ENCODE measurements around the gene TIPARP.
"Not testable (repeated sequence)": the region's sequence is repeated elsewhere in the genome, so short reads cannot be mapped to it uniquely, and the experiment has no call there.

TIPARP gene

GRCh38 chr3:156676768-156677479 is 2.5 kb downstream of the TIPARP start:
- no peak for DNase-seq (ENCODE audit: low spot score)

DNA sequence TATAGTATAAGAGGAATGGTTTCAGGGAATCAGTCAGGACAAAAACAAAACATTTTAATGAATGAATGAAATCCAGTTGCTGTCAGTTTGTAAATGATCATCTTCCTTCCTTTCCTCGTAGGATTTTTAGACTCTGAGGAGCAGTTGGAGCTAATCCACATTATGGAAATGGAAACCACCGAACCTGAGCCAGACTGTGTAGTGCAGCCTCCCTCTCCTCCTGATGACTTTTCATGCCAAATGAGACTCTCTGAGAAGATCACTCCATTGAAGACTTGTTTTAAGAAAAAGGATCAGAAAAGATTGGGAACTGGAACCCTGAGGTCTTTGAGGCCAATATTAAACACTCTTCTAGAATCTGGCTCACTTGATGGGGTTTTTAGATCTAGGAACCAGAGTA is 3.1 kb downstream of the TIPARP start:
- no peak for DNase-seq (ENCODE audit: low spot score)

DNA sequence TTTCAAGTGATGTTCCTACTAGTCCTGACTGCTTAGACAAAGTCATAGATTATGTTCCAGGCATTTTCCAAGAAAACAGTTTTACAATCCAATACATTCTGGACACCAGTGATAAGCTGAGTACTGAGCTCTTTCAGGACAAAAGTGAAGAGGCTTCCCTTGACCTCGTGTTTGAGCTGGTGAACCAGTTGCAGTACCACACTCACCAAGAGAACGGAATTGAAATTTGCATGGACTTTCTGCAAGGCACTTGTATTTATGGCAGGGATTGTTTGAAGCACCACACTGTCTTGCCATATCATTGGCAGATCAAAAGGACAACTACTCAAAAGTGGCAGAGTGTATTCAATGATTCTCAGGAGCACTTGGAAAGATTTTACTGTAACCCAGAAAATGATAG is 3.8 kb downstream of the TIPARP start:
- DNase-seq (ENCODE audit: low spot score), result no peak

DNA sequence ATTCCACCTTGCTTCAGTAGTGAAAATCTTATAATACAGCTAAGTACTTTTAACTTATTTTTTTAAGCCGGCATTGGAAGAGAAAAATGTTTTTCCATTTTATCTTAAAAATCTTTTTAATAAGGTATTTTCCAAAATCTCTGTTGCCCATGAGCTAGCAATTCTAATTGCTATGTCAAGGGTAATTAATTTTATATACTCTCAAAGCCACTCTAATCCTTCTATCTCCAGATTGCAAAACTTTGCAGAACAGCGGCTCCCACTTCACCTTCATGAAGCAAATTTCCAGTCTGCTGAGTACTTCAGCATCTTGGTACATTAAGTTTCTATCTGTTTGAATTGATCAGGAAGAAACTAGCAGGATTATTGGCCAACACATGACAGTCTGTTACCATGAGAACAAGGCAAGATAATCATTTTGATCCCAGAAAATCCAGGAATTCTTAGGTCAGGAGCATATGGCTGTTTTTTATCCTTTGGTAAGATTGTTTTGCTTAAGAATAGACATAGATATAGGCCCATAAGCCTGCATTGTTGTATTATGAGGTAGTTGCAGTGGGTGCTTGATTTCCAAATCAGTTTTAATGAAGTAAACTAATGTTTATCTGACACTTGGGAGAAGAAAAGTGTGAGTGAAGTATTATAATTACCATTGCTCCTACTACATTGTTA is 6.0 kb downstream of the TIPARP start:
- peak; percentile 26 for DNase-seq (ENCODE audit: low spot score)

GRCh38 chr3:156681002-156681401 is 6.6 kb downstream of the TIPARP start:
- peak; percentile 39 for DNase-seq (ENCODE audit: low spot score)

DNA sequence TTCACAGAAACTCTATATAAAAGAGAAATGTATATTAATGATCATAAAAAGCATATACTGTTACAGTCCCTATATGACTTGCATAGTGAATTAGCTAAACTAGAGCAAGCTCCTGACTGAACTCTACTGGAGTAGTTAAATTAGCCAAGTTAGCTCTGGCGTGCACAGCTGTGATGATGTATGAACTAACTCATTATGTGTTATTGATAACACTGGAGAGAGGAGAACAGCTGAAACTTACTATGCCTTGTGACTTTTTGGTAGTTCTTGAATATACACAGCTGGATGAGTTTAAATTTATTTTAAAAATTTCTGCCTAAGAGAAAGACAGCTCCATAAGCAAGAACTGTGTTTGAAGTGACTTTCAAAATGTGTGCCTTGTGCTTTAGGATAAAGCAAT is 8.1 kb downstream of the TIPARP start:
- DNase-seq (ENCODE audit: low spot score), result no peak

GRCh38 chr3:156682963-156683362 is 8.6 kb downstream of the TIPARP start:
- DNase-seq (ENCODE audit: low spot score), result no peak

DNA sequence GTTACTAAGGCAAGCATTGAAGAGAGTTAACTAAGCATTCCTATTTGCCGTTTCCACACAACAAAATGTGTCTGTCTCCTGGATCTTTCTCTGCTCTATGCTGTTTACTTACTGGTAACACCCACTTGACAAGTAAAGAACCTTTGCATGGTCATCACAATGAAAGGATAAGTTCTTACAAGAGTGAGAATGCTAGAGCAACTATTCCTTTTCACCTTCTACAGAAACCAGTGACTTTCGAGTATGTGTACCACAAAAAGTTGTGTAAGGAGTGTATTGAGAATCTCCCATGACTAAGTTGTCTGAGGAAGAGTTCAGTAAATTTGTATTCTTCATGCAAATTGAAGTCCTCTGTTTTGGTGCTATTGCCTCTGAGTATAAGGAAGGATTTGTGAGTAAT is 10.8 kb downstream of the TIPARP start:
- DNase-seq (ENCODE audit: low spot score), result no peak

GRCh38 chr3:156685752-156686151 is 11.4 kb downstream of the TIPARP start:
- DNase-seq (ENCODE audit: low spot score), result no peak

DNA sequence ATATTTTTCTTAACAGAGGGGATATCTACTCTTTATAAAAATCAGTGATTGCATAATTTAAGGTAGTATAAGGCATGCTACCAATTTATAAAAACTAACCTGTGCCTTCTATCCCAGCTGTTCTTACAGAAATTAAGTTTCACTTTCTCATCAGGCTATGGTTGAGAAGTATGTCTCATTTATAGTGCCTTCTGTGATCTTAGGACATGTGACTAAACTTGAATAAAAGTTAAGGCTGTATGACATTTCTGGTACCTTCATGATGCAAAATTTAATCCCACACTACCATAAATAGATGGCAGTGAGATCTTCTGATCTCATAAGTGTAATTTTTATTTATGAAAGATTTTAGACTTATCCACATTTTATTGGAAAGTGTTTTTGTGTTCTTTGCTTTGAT is 12.6 kb downstream of the TIPARP start:
- DNase-seq (ENCODE audit: low spot score), result no peak

DNA sequence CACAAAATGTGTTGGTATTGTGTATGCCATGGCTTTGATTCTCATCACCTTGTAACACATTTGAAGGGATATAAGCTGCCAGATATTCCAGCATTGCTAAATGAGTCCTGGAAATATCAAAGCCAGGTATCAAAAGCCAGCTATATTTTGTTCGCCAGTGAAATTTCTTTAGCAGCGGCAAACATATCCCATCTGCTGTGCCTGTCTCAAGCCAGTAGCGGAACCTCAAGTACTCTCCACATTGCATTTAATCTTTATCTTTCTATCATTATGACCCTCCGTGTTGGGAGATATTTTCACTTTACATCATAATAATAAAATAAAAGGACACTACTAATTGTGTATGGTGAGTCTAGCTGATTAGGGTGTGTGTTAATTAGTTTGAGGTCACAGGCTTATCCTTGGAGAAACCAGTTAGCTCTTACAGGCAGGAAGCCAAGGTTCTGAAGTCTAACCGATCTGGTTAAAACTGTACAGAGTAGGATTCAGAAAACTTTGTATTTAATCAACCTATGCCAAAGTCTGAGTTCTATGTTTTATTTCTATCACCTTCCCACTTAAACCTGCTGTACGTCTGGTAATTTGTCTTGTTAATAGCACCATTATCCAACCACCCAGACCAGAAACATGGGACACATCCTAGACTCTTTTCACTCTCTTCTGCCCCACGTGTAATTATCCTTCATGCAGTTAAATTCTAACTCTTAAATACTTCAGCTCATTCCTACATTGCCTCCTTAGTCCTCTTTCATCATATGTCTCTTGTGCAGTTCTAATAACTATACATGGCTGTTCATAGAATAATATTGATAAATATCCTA is 14.5 kb downstream of the TIPARP start:
- no peak for DNase-seq (ENCODE audit: low spot score)

DNA sequence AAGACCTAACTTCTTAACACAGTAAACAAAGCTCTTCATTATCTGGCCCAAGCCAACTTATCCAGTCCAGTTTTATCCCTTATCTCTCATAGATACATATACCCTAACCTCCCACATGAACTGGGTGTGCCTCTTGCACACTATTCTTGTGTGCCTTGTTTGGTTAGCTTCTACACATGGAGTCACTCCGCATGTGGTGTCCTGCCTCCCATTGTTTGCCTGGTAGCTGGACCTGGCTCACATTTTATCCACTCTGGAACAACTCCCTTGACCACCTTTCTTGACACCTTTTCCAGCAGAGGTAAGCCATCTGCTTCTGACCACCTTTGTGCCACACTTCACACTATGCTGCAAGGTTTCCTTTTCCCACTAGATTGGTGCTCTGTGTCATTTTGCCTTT is 15.2 kb downstream of the TIPARP start:
- no peak for DNase-seq (ENCODE audit: low spot score)

DNA sequence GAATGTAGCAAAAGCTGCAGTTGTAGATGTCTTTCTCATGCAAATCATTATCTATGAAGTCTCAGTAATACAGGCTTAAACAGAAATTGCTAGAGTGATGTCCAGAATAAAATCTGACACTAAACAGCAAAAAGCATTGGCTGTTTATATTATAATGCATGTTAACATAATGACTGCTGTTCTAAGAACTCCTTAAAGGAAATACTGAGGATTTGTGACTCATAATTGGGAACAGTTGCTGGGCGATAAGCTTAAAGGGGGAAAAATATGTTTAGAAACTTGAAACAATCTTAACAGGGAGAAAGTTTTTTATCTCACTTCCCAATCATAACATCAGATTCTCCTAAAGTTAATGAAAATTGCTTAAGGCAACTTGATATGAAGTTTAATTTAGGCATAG is 17.5 kb downstream of the TIPARP start:
- DNase-seq (ENCODE audit: low spot score), result no peak

DNA sequence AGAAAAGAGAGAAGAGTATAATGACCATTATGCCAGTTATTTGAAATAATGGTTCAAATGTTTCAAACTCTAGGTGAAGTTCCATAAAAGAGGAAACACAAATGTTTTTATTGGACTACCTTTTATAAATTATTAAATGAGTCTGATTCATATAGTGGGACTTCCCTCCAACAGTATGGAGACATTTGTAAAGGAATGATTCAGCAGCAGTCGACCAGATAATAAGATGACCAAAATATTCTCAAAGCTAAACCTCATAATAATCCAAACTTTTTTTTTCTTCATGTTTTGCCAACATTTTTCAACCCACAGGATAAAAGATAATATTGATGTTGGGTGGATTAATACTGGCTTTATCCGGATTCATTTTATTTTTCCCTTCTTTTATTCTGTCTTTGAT is 18.8 kb downstream of the TIPARP start:
- no peak for DNase-seq (ENCODE audit: low spot score)

DNA sequence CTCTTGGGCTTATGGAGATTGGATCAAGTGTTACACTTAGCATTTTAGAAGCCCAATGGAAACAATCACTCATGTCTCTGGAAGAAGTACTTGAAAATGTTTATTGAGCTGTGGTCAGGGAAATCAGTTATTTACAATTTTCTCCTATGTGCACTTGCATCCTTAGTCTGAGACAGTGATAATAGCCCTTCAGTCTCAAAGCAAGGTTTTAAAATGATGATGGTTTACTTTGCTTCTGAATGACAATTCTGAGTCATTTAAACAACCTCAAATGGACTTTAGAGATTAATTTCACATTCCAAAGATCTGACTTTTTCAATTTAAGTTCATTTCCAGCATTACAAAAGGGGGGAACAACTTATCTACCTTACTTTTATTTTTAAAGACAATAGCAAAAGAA is 20.1 kb downstream of the TIPARP start:
- DNase-seq (ENCODE audit: low spot score), result no peak

GRCh38 chr3:156702367-156702766 is 28.0 kb downstream of the TIPARP start:
- DNase-seq (ENCODE audit: low spot score), result no peak

DNA sequence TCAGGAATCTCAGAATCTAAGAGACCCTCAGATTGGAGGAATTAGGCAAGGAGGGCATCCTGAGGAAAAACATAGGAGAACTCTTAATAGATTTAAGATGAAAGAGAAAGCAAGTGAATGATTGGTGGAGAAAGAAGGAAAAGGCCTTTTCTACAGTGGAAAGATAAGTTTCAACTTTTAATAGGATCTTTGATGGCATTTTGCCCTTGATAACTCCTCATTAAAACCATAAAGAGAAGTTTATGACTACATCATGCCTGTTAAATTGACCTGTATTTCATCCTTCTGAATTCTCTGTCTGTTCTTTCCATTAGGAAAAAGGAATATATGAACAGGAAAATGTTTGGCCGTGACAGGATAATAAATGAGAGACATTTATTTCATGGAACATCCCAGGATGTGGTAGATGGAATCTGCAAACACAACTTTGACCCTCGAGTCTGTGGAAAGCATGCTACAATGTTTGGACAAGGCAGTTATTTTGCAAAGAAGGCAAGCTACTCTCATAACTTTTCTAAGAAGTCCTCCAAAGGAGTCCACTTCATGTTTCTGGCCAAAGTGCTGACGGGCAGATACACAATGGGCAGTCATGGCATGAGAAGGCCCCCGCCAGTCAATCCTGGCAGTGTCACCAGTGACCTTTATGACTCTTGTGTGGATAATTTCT is 30.1 kb downstream of the TIPARP start:
- no peak for DNase-seq (ENCODE audit: low spot score)

- DNase-seq (ENCODE audit: low spot score), result no peak
Measured at GRCh38 chr3:156705761-156706616, 31.6 kb downstream of the TIPARP start.

- DNase-seq (ENCODE audit: low spot score), result no peak
Measured at GRCh38 chr3:156707588-156707987, 33.2 kb downstream of the TIPARP start.

- DNase-seq (ENCODE audit: low spot score), result no peak
Measured at GRCh38 chr3:156710429-156710828, 36.0 kb downstream of the TIPARP start.

DNA sequence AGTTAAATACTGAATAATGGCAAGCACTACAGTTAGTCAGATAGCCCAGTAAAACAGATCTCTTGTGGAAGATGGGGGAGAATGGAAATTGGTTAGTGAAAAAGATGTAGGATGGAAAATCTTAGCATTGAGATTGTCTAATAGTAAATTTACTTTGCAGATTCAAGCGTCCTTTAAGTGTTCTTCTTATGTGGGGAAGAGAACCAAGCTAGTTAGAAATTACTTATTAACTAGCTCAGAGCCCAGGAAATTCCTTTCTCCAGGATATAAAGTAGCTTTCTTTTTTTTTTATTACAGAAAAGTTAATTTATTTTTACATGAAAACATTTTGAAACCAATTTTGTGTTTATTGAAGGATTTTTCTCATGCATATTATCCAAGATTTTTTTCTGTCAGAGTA is 36.7 kb downstream of the TIPARP start:
- DNase-seq (ENCODE audit: low spot score), result no peak

- DNase-seq (ENCODE audit: low spot score), result not testable (repeated sequence)
Measured at GRCh38 chr3:156711944-156712343, 37.6 kb downstream of the TIPARP start.

All from D341Med (cell line).